OCI-LY1 (cell line): ENCODE results near the gene NDUFAF8.

Experiments used
- H2AFZ ChIP-seq: fragments of 200-600 bp; sonication (generic), shearing (Covaris generic); 2 replicates; pipeline ENCODE4 v1.6.0; 2014; ENCODE audit warnings: antibody characterized with exemption, mild to moderate bottlenecking, low read length
- H3F3A ChIP-seq: fragments of 200-600 bp; sonication (generic), shearing (Covaris generic); 2 replicates; pipeline ENCODE4 v1.6.0; 2014; ENCODE audit warnings: mild to moderate bottlenecking, antibody characterized with exemption, low read length, moderate library complexity; ENCODE audit not compliant: insufficient read depth
- H3K27ac ChIP-seq: fragments of 200-600 bp; sonication (generic); 2 replicates; pipeline ENCODE4 v1.5.1; 2014; ENCODE audit warnings: low read length, mixed run types, mild to moderate bottlenecking, low read depth; ENCODE audit not compliant: poor library complexity, severe bottlenecking
- H3K27me3 ChIP-seq: fragments of 200-600 bp; sonication (generic); 2 replicates; pipeline ENCODE4 v1.6.0; 2014; ENCODE audit warnings: antibody characterized with exemption, mild to moderate bottlenecking, low read length, moderate library complexity; ENCODE audit not compliant: insufficient read depth
- H3K36me3 ChIP-seq: fragments of 200-600 bp; sonication (generic); 2 replicates; pipeline ENCODE4 v1.6.1; 2014; ENCODE audit warnings: mild to moderate bottlenecking, antibody characterized with exemption, low read length, moderate library complexity, mixed read lengths; ENCODE audit not compliant: insufficient read depth
- H3K4me1 ChIP-seq: fragments of 200-600 bp; sonication (generic); 2 replicates; pipeline ENCODE4 v1.5.1; 2014; ENCODE audit warnings: mild to moderate bottlenecking, low read length, moderate library complexity; ENCODE audit not compliant: insufficient read depth, severe bottlenecking
- H3K4me2 ChIP-seq: fragments of 200-600 bp; sonication (generic), shearing (Covaris generic); 2 replicates; pipeline ENCODE4 v1.6.1; 2014; ENCODE audit warnings: low read length
- H3K4me3 ChIP-seq: fragments of 200-600 bp; sonication (generic); 2 replicates; pipeline ENCODE4 v1.5.1; 2014; ENCODE audit warnings: low read length, low read depth, mild to moderate bottlenecking, mixed read lengths; ENCODE audit not compliant: poor library complexity, severe bottlenecking
- H3K79me2 ChIP-seq: fragments of 200-600 bp; shearing (Covaris generic); 2 replicates; pipeline ENCODE4 v1.6.1; 2016; ENCODE audit warnings: mixed run types, low read length, mixed read lengths; ENCODE audit not compliant: insufficient read depth
- H3K9ac ChIP-seq: fragments of 200-600 bp; sonication (generic), shearing (Covaris generic); 2 replicates; pipeline ENCODE4 v1.6.1; 2014; ENCODE audit warnings: mild to moderate bottlenecking, low read length, mixed read lengths
- H3K9me2 ChIP-seq: fragments of 200-600 bp; sonication (generic), shearing (Covaris generic); 2 replicates; pipeline ENCODE4 v1.6.1; 2014; ENCODE audit warnings: low read depth, mild to moderate bottlenecking, low read length, mixed read lengths
- H3K9me3 ChIP-seq: fragments of 200-600 bp; shearing (Covaris generic); 2 replicates; pipeline ENCODE4 v1.6.1; 2014; ENCODE audit warnings: low read length, mixed read lengths
- H4K20me1 ChIP-seq: fragments of 200-600 bp; sonication (generic), shearing (Covaris generic); 2 replicates; pipeline ENCODE4 v1.6.0; 2016; ENCODE audit warnings: mild to moderate bottlenecking, low read length; ENCODE audit not compliant: insufficient read depth
- EZH2 ChIP-seq: fragments of 200-600 bp; sonication (generic), shearing (Covaris generic); IDR thresholded peaks from 2 replicates; pipeline ENCODE4 v1.8.0; 2017; ENCODE audit warnings: borderline replicate concordance, mixed run types, mild to moderate bottlenecking, antibody characterized with exemption, low read length, moderate library complexity, mixed read lengths
- TF ChIP-seq, protein P1 (sequence below): fragments of 200-600 bp; sonication (generic), shearing (Covaris generic); IDR thresholded peaks from 2 replicates; pipeline ENCODE4 v1.5.1; 2017; ENCODE audit warnings: mild to moderate bottlenecking, antibody characterized with exemption, low read length, moderate library complexity, mixed read lengths

Gene NDUFAF8

DNA sequence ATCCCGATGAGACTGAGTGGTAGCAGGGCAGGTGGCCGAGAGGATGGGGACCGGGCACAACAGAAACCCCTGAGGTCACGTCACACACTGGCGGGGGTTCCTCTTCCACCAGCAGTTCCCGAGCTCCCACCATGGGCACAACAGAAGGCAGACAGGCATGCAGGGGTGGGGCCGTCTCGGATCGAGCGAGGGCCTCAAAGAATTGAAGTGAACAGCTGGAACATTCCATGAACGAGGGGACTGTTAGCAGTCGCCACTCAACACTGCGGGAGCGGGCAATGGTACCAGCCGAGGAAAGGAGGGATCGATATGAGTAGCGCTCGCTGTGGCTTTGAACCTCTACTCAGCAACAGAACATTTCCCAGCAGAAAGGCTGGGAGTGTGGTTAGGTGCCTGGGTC lies 21.6 kb upstream of the NDUFAF8 start:
- H3K79me2 ChIP-seq, result no peaks in the 10 kb centered on the region
- H3K4me3 ChIP-seq, result no peak overlapping the region
- 0 out of 2 replicates have a peak, but pooled peaks cover 7% of the 10 kb centered on the region for H3K36me3 ChIP-seq
- no peak overlapping the region for H3K4me2 ChIP-seq
- no peaks in the 10 kb centered on the region for H3K9me3 ChIP-seq
- H3K9ac ChIP-seq, result no peak overlapping the region
- no peaks in the 10 kb centered on the region for H3K27me3 ChIP-seq
- TF ChIP-seq, protein P1, sequence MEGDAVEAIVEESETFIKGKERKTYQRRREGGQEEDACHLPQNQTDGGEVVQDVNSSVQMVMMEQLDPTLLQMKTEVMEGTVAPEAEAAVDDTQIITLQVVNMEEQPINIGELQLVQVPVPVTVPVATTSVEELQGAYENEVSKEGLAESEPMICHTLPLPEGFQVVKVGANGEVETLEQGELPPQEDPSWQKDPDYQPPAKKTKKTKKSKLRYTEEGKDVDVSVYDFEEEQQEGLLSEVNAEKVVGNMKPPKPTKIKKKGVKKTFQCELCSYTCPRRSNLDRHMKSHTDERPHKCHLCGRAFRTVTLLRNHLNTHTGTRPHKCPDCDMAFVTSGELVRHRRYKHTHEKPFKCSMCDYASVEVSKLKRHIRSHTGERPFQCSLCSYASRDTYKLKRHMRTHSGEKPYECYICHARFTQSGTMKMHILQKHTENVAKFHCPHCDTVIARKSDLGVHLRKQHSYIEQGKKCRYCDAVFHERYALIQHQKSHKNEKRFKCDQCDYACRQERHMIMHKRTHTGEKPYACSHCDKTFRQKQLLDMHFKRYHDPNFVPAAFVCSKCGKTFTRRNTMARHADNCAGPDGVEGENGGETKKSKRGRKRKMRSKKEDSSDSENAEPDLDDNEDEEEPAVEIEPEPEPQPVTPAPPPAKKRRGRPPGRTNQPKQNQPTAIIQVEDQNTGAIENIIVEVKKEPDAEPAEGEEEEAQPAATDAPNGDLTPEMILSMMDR, result no peak
- no peak for TF ChIP-seq EZH2
- H4K20me1 ChIP-seq, result no peaks in the 10 kb centered on the region
- H3K9me2 ChIP-seq, result no peaks in the 10 kb centered on the region
- peaks cover 13% of the 10 kb centered on the region for H3K4me1 ChIP-seq
- H3F3A ChIP-seq, result no peaks in the 10 kb centered on the region
- H2AFZ ChIP-seq, result no peak overlapping the region
- H3K27ac ChIP-seq, result no peak overlapping the region

- H3K27me3 ChIP-seq, result no peaks in the 10 kb centered on the region
- 0 out of 2 replicates have a peak, but pooled peaks cover 7% of the 10 kb centered on the region for H3K36me3 ChIP-seq
- no peak overlapping the region for H3K4me3 ChIP-seq
- no peak overlapping the region for H3K27ac ChIP-seq
- H3K9ac ChIP-seq, result no peak overlapping the region
- H3K79me2 ChIP-seq, result no peaks in the 10 kb centered on the region
- no peaks in the 10 kb centered on the region for H3F3A ChIP-seq
- H4K20me1 ChIP-seq, result no peaks in the 10 kb centered on the region
- no peak overlapping the region for H3K4me2 ChIP-seq
- H2AFZ ChIP-seq, result no peak overlapping the region
- H3K4me1 ChIP-seq, result peaks cover 15% of the 10 kb centered on the region
- no peaks in the 10 kb centered on the region for H3K9me2 ChIP-seq
- TF ChIP-seq, protein P1, result no peak
- no peak for TF ChIP-seq EZH2
- no peaks in the 10 kb centered on the region for H3K9me3 ChIP-seq
Measured at GRCh38 chr17:81218459-81218858, 20.7 kb upstream of the NDUFAF8 start.

- H3K79me2 ChIP-seq, result no peaks in the 10 kb centered on the region
- no peak overlapping the region for H3K9ac ChIP-seq
- H3F3A ChIP-seq, result no peaks in the 10 kb centered on the region
- no peaks in the 10 kb centered on the region for H3K9me2 ChIP-seq
- 0 out of 2 replicates have a peak, but pooled peaks cover 7% of the 10 kb centered on the region for H3K36me3 ChIP-seq
- no peaks in the 10 kb centered on the region for H3K27me3 ChIP-seq
- H4K20me1 ChIP-seq, result no peaks in the 10 kb centered on the region
- H2AFZ ChIP-seq, result no peak overlapping the region
- H3K4me3 ChIP-seq, result no peak overlapping the region
- no peak overlapping the region for H3K27ac ChIP-seq
- peaks cover 18% of the 10 kb centered on the region for H3K4me1 ChIP-seq
- H3K4me2 ChIP-seq, result no peak overlapping the region
- no peak for TF ChIP-seq EZH2
- TF ChIP-seq, protein P1, result no peak
- no peaks in the 10 kb centered on the region for H3K9me3 ChIP-seq
Measured at GRCh38 chr17:81218991-81219390, 20.1 kb upstream of the NDUFAF8 start.
